GM19468 (cell line): Measurements from ENCODE around the gene ADSS1.

Experiments
- ATAC-seq: cut with Tn5 transposase; IDR thresholded peaks from one replicate; pipeline ENCODE4 v1.9.1; 2021; ENCODE audit warnings: mild to moderate bottlenecking, moderate library complexity, moderate number of reproducible peaks; ENCODE audit not compliant: unreplicated experiment; ENCODE audit errors: extremely low read depth

The ADSS1 gene

GRCh38 chr14:104686624-104687517, 37.2 kb upstream of the ADSS1 start:
- ATAC-seq: no peak

GRCh38 chr14:104687601-104688504, 36.2 kb upstream of the ADSS1 start:
- ATAC-seq: no peak

- ATAC-seq: no peak
These were observed 35.4 kb upstream of the ADSS1 start for GRCh38 chr14:104688505-104689108.

- no peak for ATAC-seq
These were observed 34.7 kb upstream of the ADSS1 start, which contains the start of gene INF2 for GRCh38 chr14:104689109-104689880. INF2 (plus strand) TSS chr14:104689618; CDS start chr14:104701366, 11,748 bp downstream.

GRCh38 chr14:104689881-104690711, 33.9 kb upstream of the ADSS1 start:
- ATAC-seq: no peak

GRCh38 chr14:104690861-104691455, 33.1 kb upstream of the ADSS1 start:
- ATAC-seq: no peak

- no peak for ATAC-seq
These were observed 32.3 kb upstream of the ADSS1 start for GRCh38 chr14:104691546-104692260.

- no peak for ATAC-seq
These were observed 31.6 kb upstream of the ADSS1 start for GRCh38 chr14:104692261-104692938.

GRCh38 chr14:104692939-104693315, 31.1 kb upstream of the ADSS1 start:
- ATAC-seq: no peak

GRCh38 chr14:104693482-104694431, 30.3 kb upstream of the ADSS1 start:
- ATAC-seq: no peak

GRCh38 chr14:104694475-104694950, 29.5 kb upstream of the ADSS1 start:
- ATAC-seq: no peak

GRCh38 chr14:104694991-104695659, 28.9 kb upstream of the ADSS1 start:
- no peak for ATAC-seq

- no peak for ATAC-seq
These were observed 28.4 kb upstream of the ADSS1 start for GRCh38 chr14:104695660-104696000.

GRCh38 chr14:104696671-104697316, 27.2 kb upstream of the ADSS1 start:
- ATAC-seq: no peak

- ATAC-seq: no peak
These were observed 26.7 kb upstream of the ADSS1 start for GRCh38 chr14:104697317-104697703.
